Measurements from ENCODE around the gene LENG9. TPM values are rescaled to one million over a fixed set of nuclear protein-coding genes. Genes with fewer than 3 reads are reported as not detected.

The LENG9 gene
- total and polyA plus RNA-seq, 3 donors from 2014 or later: 1.9 to 5.8 (median 5.6) TPM

- no peak overlapping the region for H3K4me3 ChIP-seq
- DNase-seq: no peak
Observed at GRCh38 chr19:54460230-54461005, 3.2 kb downstream of the LENG9 start.

GRCh38 chr19:54459282-54460229 is 4.0 kb downstream of the LENG9 start:
- Histone ChIP-seq H3K4me1 (peaks cover 11% of the 10 kb centered on the region), H3K27ac (no peak overlapping the region), H3K36me3 (ENCODE audit: low read depth, missing control alignments) (no peaks in the 10 kb centered on the region), H3K9me3 (no peaks in the 10 kb centered on the region), H3K27me3 (no peaks in the 10 kb centered on the region), H3K4me3 (no peak overlapping the region)
- TF ChIP-seq CTCF (IDR thresholded peaks at IDR 0.05) (no peak), POLR2A (IDR thresholded peaks at IDR 0.05) (no peak)
- intact Hi-C loops (cut with DNase I; ENCODE audit: low total_unique reads): no loop called here
- DNase-seq: no peak
- 64 to 66% methylated on average over 10 to 16 of the region's 16 CpGs for WGBS, 2 donors

More at GRCh38 chr19:54460230-54461005, 3.2 kb downstream of the LENG9 start:
- no peak overlapping the region for H3K27ac ChIP-seq
- 85 to 89% methylated on average over 18 to 39 of the region's 39 CpGs for WGBS, 2 donors
- intact Hi-C loops (cut with DNase I; ENCODE audit: low total_unique reads): no loop called here
- H3K4me1 ChIP-seq: peaks cover 11% of the 10 kb centered on the region
- TF ChIP-seq CTCF (IDR thresholded peaks at IDR 0.05): no peak
- no peak for TF ChIP-seq POLR2A (IDR thresholded peaks at IDR 0.05)
- H3K9me3 ChIP-seq: no peaks in the 10 kb centered on the region
- no peaks in the 10 kb centered on the region for H3K36me3 ChIP-seq (ENCODE audit: low read depth, missing control alignments)
- H3K27me3 ChIP-seq: no peaks in the 10 kb centered on the region

- Histone ChIP-seq H3K27me3 (no peaks in the 10 kb centered on the region), H3K4me1 (peaks cover 11% of the 10 kb centered on the region), H3K27ac (no peak overlapping the region), H3K9me3 (no peaks in the 10 kb centered on the region), H3K36me3 (ENCODE audit: low read depth, missing control alignments) (no peaks in the 10 kb centered on the region), H3K4me3 (no peak overlapping the region)
- 82 to 89% methylated on average over 4 to 10 of the region's 11 CpGs for WGBS, 2 donors
- intact Hi-C loops (cut with DNase I; ENCODE audit: low total_unique reads): no loop called here
- no peak for DNase-seq
- TF ChIP-seq POLR2A (IDR thresholded peaks at IDR 0.05) (no peak), CTCF (IDR thresholded peaks at IDR 0.05) (no peak)
Observed at GRCh38 chr19:54458648-54459281, 4.8 kb downstream of the LENG9 start.

- WGBS, 2 donors: 84 to 85% methylated on average over 40 to 42 of the region's 42 CpGs
- no peak for TF ChIP-seq POLR2A (IDR thresholded peaks at IDR 0.05)
- TF ChIP-seq CTCF (IDR thresholded peaks at IDR 0.05): no peak
- intact Hi-C loops (cut with DNase I; ENCODE audit: low total_unique reads): no loop called here
- Histone ChIP-seq H3K27ac (no peak overlapping the region), H3K9me3 (no peaks in the 10 kb centered on the region), H3K27me3 (no peaks in the 10 kb centered on the region), H3K4me3 (no peak overlapping the region), H3K36me3 (ENCODE audit: low read depth, missing control alignments) (no peaks in the 10 kb centered on the region), H3K4me1 (peaks cover 11% of the 10 kb centered on the region)
- no peak for DNase-seq
Observed at GRCh38 chr19:54457773-54458647, 5.6 kb downstream of the LENG9 start.

Measured in testis (tissue), 3 donors.